Ovary (tissue), 3 donors: ENCODE data around the gene SLC7A14.

Experiments
- CTCF ChIP-seq, 3 donors: fragments of 450-650 bp in 2 of 3; fragments of 200-600 bp in 1 of 3; IDR thresholded peaks; one replicate each; pipeline versions ENCODE4 v1.5.1 to v1.8.0; 2016 to 2022; ENCODE audit warnings: antibody characterized with exemption in 3 of 3, mild to moderate bottlenecking in 1 of 3
- POLR2A ChIP-seq: fragments of 450-650 bp; IDR thresholded peaks from one replicate; pipeline ENCODE4 v1.6.1; 2017; ENCODE audit warnings: antibody characterized with exemption, mild to moderate bottlenecking, moderate library complexity
- donor health status: DM: no; HTN: no; CAD: no.

- TF ChIP-seq CTCF (IDR thresholded peaks at IDR 0.05) (no peak), POLR2A (no peak)
Observed at GRCh38 chr3:170508839-170509238, 77.0 kb downstream of the SLC7A14 start.
